WTC11 (cell line): ENCODE results near the gene TTC1. TPM values are rescaled to one million over a fixed set of nuclear protein-coding genes. Genes with fewer than 3 reads are reported as not detected.
A peak's percentile ranks its signal among the peaks of the same experiment; 100 is the strongest.
"Not testable (repeated sequence)": the region's sequence is repeated elsewhere in the genome, so short reads cannot be mapped to it uniquely, and the experiment has no call there.

Experiments used
- ATAC-seq: fragments of 200-7000 bp; cut with Tn5 transposase; 2 replicates; pipeline ENCODE4 v1.10.0; 2021; ENCODE audit warnings: mild to moderate bottlenecking, moderate library complexity
- CTCF ChIA-PET: fragments of 300-600 bp; sonication (Branson Sonifier 250); formaldehyde crosslinking; loops from one replicate; lab custom pipeline; 2021; ENCODE audit warnings: antibody characterized with exemption; lab: Charles Lee
- POLR2A ChIA-PET: fragments of 350-600 bp; sonication (Branson Sonifier 250); formaldehyde crosslinking; loops from one replicate; lab custom pipeline; 2021; ENCODE audit warnings: antibody characterized with exemption; lab: Charles Lee
- DNase-seq: peaks from one replicate; pipeline ENCODE4 v3.0.0; 2021; ENCODE audit warnings: low spot score
- H3K27ac Mint-ChIP-seq: 2 replicates; pipeline ENCODE4 v1.8.0; 2021; ENCODE audit warnings: mixed read lengths
- H3K27me3 Mint-ChIP-seq: 2 replicates; pipeline ENCODE4 v1.8.0; 2021; ENCODE audit warnings: low read depth, mild to moderate bottlenecking, moderate library complexity, mixed read lengths
- H3K36me3 Mint-ChIP-seq: 2 replicates; pipeline ENCODE4 v1.8.0; 2021; ENCODE audit warnings: mixed read lengths
- H3K4me1 Mint-ChIP-seq: 2 replicates; pipeline ENCODE4 v1.8.0; 2022; ENCODE audit warnings: mixed read lengths
- H3K4me3 Mint-ChIP-seq: 2 replicates; pipeline ENCODE4 v1.8.0; 2021; ENCODE audit warnings: mild to moderate bottlenecking, moderate library complexity, mixed read lengths
- H3K9me3 Mint-ChIP-seq: 2 replicates; pipeline ENCODE4 v1.8.0; 2021; ENCODE audit warnings: mixed read lengths
- CBFB ChIP-seq: sonication (generic); formaldehyde crosslinking; IDR thresholded peaks from 2 replicates; pipeline ENCODE4 v1.8.1; 2022; ENCODE audit warnings: mild to moderate bottlenecking, low read depth, missing genetic modification reagents
- CTCF ChIP-seq: fragments of 200-600 bp; IDR thresholded peaks from 2 replicates; pipeline ENCODE4 v1.8.0; 2022; ENCODE audit warnings: antibody characterized with exemption
- E2F5 ChIP-seq: sonication (generic); formaldehyde crosslinking; IDR thresholded peaks from 2 replicates; pipeline ENCODE4 v1.8.1; 2022; ENCODE audit warnings: mild to moderate bottlenecking, moderate library complexity, missing genetic modification reagents
- ERG ChIP-seq: fragments of 250-450 bp; sonication (Bioruptor Pico); IDR thresholded peaks from 2 replicates; pipeline ENCODE4 v1.8.0; 2021; ENCODE audit warnings: mild to moderate bottlenecking
- FOXJ3 ChIP-seq: sonication (generic); formaldehyde crosslinking; IDR thresholded peaks from 2 replicates; pipeline ENCODE4 v1.9.0; 2021; ENCODE audit warnings: missing genetic modification reagents, mild to moderate bottlenecking, borderline replicate concordance
- NFE2L1 ChIP-seq: sonication (generic); formaldehyde crosslinking; IDR thresholded peaks from 2 replicates; pipeline ENCODE4 v1.8.1; 2023; ENCODE audit warnings: missing genetic modification reagents
- NR1H2 ChIP-seq: sonication (generic); formaldehyde crosslinking; IDR thresholded peaks from 2 replicates; pipeline ENCODE4 v1.9.0; 2021; ENCODE audit warnings: mild to moderate bottlenecking, moderate library complexity, missing genetic modification reagents
- ZNF425 ChIP-seq: fragments of 250-450 bp; sonication (Bioruptor Pico); conservative IDR thresholded peaks from 2 replicates; pipeline ENCODE4 v1.9.0; 2021; ENCODE audit warnings: mild to moderate bottlenecking
- ZNF512 ChIP-seq: sonication (generic); formaldehyde crosslinking; IDR thresholded peaks from 2 replicates; pipeline ENCODE4 v1.8.1; 2022; ENCODE audit warnings: missing genetic modification reagents, borderline replicate concordance
- total RNA-seq: library from RNA; stranded (reverse); gene quantifications from 3 replicates; pipeline ENCODE4 v1.2.3, GENCODE V29; 2021

The TTC1 gene
- total RNA-seq, 1 experiment from 2014 or later = 47.4 TPM

- CTCF ChIA-PET = interaction anchor here (1.7 to 1.8 kb wide), 2 partner anchors 13 to 522 kb away, joined by 9 to 15 read pairs; no protein-coding TSS in a partner anchor
Measured at GRCh38 chr5:159963935-159964334, 45.0 kb upstream of the TTC1 start.

GRCh38 chr5:159965031-159965837 lies 43.7 kb upstream of the TTC1 start:
- H3K9me3 Mint-ChIP-seq = no peaks in the 10 kb centered on the region
- peak; percentile 82 for DNase-seq
- POLR2A ChIA-PET = no interaction called here
- TF ChIP-seq CTCF (peak; percentile 43), ZNF512 (CRISPR knock-in tag) (no peak)
- TF ChIP-seq, all 79 proteins: peak for 1
- H3K4me3 Mint-ChIP-seq = no peak overlapping the region
- H3K27me3 Mint-ChIP-seq = peaks cover 11% of the 10 kb centered on the region
- CTCF ChIA-PET = interaction anchor here (0.6 to 1.8 kb wide), 20 partner anchors 9 to 633 kb away, joined by 3 to 15 read pairs (median 3); partner anchors contain the start of gene ADRA1B
- no peak overlapping the region for H3K27ac Mint-ChIP-seq
- H3K36me3 Mint-ChIP-seq = no peaks in the 10 kb centered on the region
- H3K4me1 Mint-ChIP-seq = no peaks in the 10 kb centered on the region; the same call in 1 of the 2 replicates
- peak; percentile 98 for ATAC-seq

More at GRCh38 chr5:159963935-159964334, 45.0 kb upstream of the TTC1 start:
- no peak for DNase-seq
- H3K4me3 Mint-ChIP-seq = no peak overlapping the region
- TF ChIP-seq NFE2L1 (CRISPR knock-in tag) (no peak), ZNF512 (CRISPR knock-in tag) (no peak), FOXJ3 (CRISPR knock-in tag) (no peak), E2F5 (CRISPR knock-in tag) (no peak), CBFB (CRISPR knock-in tag) (no peak), ERG (CRISPR knock-in tag) (no peak), NR1H2 (CRISPR knock-in tag) (no peak), ZNF425 (no peak)
- POLR2A ChIA-PET = no interaction called here
- no peak for ATAC-seq
- no peaks in the 10 kb centered on the region for H3K36me3 Mint-ChIP-seq
- no peaks in the 10 kb centered on the region; the same call in 1 of the 2 replicates for H3K4me1 Mint-ChIP-seq
- no peak overlapping the region for H3K27ac Mint-ChIP-seq
- no peaks in the 10 kb centered on the region for H3K9me3 Mint-ChIP-seq
- peaks cover 5% of the 10 kb centered on the region; the same call in 1 of the 2 replicates for H3K27me3 Mint-ChIP-seq

- H3K4me3 Mint-ChIP-seq, H3K36me3 Mint-ChIP-seq, DNase-seq, ATAC-seq, POLR2A ChIA-PET, H3K4me1 Mint-ChIP-seq, H3K9me3 Mint-ChIP-seq, H3K27ac Mint-ChIP-seq: not testable (repeated sequence)
- CTCF ChIA-PET = interaction anchor here (0.7 to 1.8 kb wide), 5 partner anchors 18 to 524 kb away, joined by 3 to 15 read pairs (median 9); no protein-coding TSS in a partner anchor
- H3K27me3 Mint-ChIP-seq = peaks cover 16% of the 10 kb centered on the region
Measured at GRCh38 chr5:159965838-159966128, 43.2 kb upstream of the TTC1 start.
